Liver (tissue), 9 donors: ENCODE results near the gene ABHD14A. TPM values are rescaled to one million over a fixed set of nuclear protein-coding genes. Genes with fewer than 3 reads are reported as not detected.

Experiments used
- DNase-seq: peaks from one replicate; pipeline ENCODE4 v3.0.0-alpha.2; 2017; ENCODE audit warnings: low spot score
- H3K27ac ChIP-seq, 2 donors: one replicate each; pipeline ENCODE4 v1.7.0; 2013; ENCODE audit warnings: inconsistent platforms in 2 of 2, low read length in 2 of 2, control low read depth in 1 of 2, low read depth in 1 of 2, mild to moderate bottlenecking in 1 of 2
- H3K27me3 ChIP-seq, 4 donors: one replicate each; pipeline versions ENCODE4 v1.6.1 to v1.7.0; 2013; ENCODE audit warnings: low read length in 3 of 4, inconsistent platforms in 1 of 4, mild to moderate bottlenecking in 1 of 4, moderate library complexity in 1 of 4; ENCODE audit not compliant: control insufficient read depth in 4 of 4, insufficient read depth in 4 of 4
- H3K36me3 ChIP-seq, 4 donors: one replicate each; pipeline versions ENCODE4 v1.6.1 to v1.7.0; 2013; ENCODE audit warnings: low read length in 3 of 4, mild to moderate bottlenecking in 3 of 4, low read depth in 1 of 4, moderate library complexity in 1 of 4; ENCODE audit not compliant: control insufficient read depth in 4 of 4, insufficient read depth in 3 of 4
- H3K4me1 ChIP-seq, 4 donors: one replicate each; pipeline versions ENCODE4 v1.6.1 to v1.7.0; 2013; ENCODE audit warnings: low read length in 3 of 4, mild to moderate bottlenecking in 3 of 4, moderate library complexity in 1 of 4; ENCODE audit not compliant: control insufficient read depth in 4 of 4, insufficient read depth in 4 of 4
- H3K4me3 ChIP-seq, 3 donors: one replicate each; pipeline versions ENCODE4 v1.6.1 to v1.7.0; 2013; ENCODE audit warnings: low read length in 3 of 3, control low read depth in 1 of 3, low read depth in 1 of 3, mild to moderate bottlenecking in 1 of 3
- H3K9ac ChIP-seq, 2 donors: one replicate each; pipeline ENCODE4 v1.7.0; 2013; ENCODE audit warnings: low read length in 2 of 2, mild to moderate bottlenecking in 2 of 2, moderate library complexity in 2 of 2, control low read depth in 1 of 2, low read depth in 1 of 2
- H3K9me3 ChIP-seq, 4 donors: one replicate each; pipeline versions ENCODE4 v1.6.1 to v1.7.0; 2013; ENCODE audit warnings: low read length in 3 of 4; ENCODE audit not compliant: control insufficient read depth in 4 of 4
- EGR1 ChIP-seq, 2 donors: IDR thresholded peaks; 2 replicates each; pipeline ENCODE4 v1.6.1; 2016 to 2018; ENCODE audit warnings: antibody characterized with exemption in 2 of 2, low read depth in 2 of 2
- FOXA1 ChIP-seq: IDR thresholded peaks from 2 replicates; pipeline ENCODE4 v1.6.1; 2016; ENCODE audit warnings: antibody characterized with exemption
- FOXA2 ChIP-seq: IDR thresholded peaks from 2 replicates; pipeline ENCODE4 v1.6.1; 2016; ENCODE audit warnings: antibody characterized with exemption
- GABPA ChIP-seq, 2 donors: IDR thresholded peaks in 1 of 2; conservative IDR thresholded peaks in 1 of 2; 2 replicates each; pipeline ENCODE4 v1.6.1; 2016; ENCODE audit warnings: antibody characterized with exemption in 2 of 2, mild to moderate bottlenecking in 1 of 2, moderate library complexity in 1 of 2
- HNF4A ChIP-seq, 2 donors: conservative IDR thresholded peaks; 2 replicates each; pipeline ENCODE4 v1.6.1; 2016; ENCODE audit warnings: antibody characterized with exemption in 2 of 2, mild to moderate bottlenecking in 2 of 2
- HNF4G ChIP-seq: IDR thresholded peaks from 2 replicates; pipeline ENCODE4 v1.6.1; 2016; ENCODE audit warnings: antibody characterized with exemption
- JUND ChIP-seq, 2 donors: IDR thresholded peaks; 2 replicates each; pipeline ENCODE4 v1.6.1; 2016; ENCODE audit warnings: antibody characterized with exemption in 2 of 2
- NR2F2 ChIP-seq: IDR thresholded peaks from 2 replicates; pipeline ENCODE4 v1.6.1; 2016; ENCODE audit warnings: antibody characterized with exemption
- RAD21 ChIP-seq, 2 donors: IDR thresholded peaks; 2 replicates each; pipeline ENCODE4 v1.6.1; 2016; ENCODE audit warnings: antibody characterized with exemption in 2 of 2, mild to moderate bottlenecking in 2 of 2
- RXRA ChIP-seq, 2 donors: IDR thresholded peaks; 2 replicates each; pipeline ENCODE4 v1.6.1; 2017 to 2018; ENCODE audit warnings: antibody characterized with exemption in 2 of 2, mild to moderate bottlenecking in 1 of 2
- SP1 ChIP-seq: IDR thresholded peaks from 2 replicates; pipeline ENCODE4 v1.6.1; 2018; ENCODE audit warnings: antibody characterized with exemption, mild to moderate bottlenecking
- TAF1 ChIP-seq: conservative IDR thresholded peaks from 2 replicates; pipeline ENCODE4 v1.6.1; 2016; ENCODE audit warnings: antibody characterized with exemption, mild to moderate bottlenecking
- YY1 ChIP-seq: IDR thresholded peaks from 2 replicates; pipeline ENCODE4 v1.6.1; 2016; ENCODE audit warnings: antibody characterized with exemption, mild to moderate bottlenecking
- WGBS: extraction: QIAGEN DNeasy Blood & Tissue Kit; methylation state at CpG from one replicate; pipeline ENCODE4 v1.1.7; 2013; 5-methylcytosine and 5-hydroxymethylcytosine counted together
- polyA plus RNA-seq, 2 donors: library from polyadenylated mRNA; stranded (reverse) in 1 of 2; unstranded in 1 of 2; fragments of 200-250 nt in 1 of 2; fragments of >200 nt in 1 of 2; fragmentation: Nextera tagmentation in 1 of 2; extraction: Ambion mirVana in 1 of 2; gene quantifications; one replicate each; pipeline versions ENCODE4 v1.2.1 to v1.2.3, GENCODE V29; 2013 to 2015
- total RNA-seq, 2 donors: library from RNA; depleted of rRNA; stranded (reverse); fragments of >200 nt; gene quantifications; one replicate each; pipeline ENCODE4 v1.2.3, GENCODE V29; 2014
- TF ChIP-seq, protein P1 (sequence below): fragments of 150-350 bp; IDR thresholded peaks from 2 replicates; pipeline ENCODE4 v1.5.1; 2017; ENCODE audit warnings: improper control_type of control experiment, low read depth, low read length; ENCODE audit not compliant: missing input control
- TF ChIP-seq, protein P2 (sequence below): IDR thresholded peaks from 2 replicates; pipeline ENCODE4 v1.6.1; 2016; ENCODE audit warnings: antibody characterized with exemption
- TF ChIP-seq, protein P3 (sequence below): IDR thresholded peaks from 2 replicates; pipeline ENCODE4 v1.6.1; 2016; ENCODE audit warnings: antibody characterized with exemption, mild to moderate bottlenecking
- TF ChIP-seq, protein P4 (sequence below): IDR thresholded peaks from 2 replicates; pipeline ENCODE4 v1.6.1; 2016; ENCODE audit warnings: antibody characterized with exemption
- TF ChIP-seq, protein P5 (sequence below): IDR thresholded peaks from 2 replicates; pipeline ENCODE4 v1.6.1; 2016; ENCODE audit warnings: antibody characterized with exemption
- donor health status: healthy.
- donor health status: healthy.
- donor health status: healthy.
- donor health status: healthy.
- donor health status: healthy.

The ABHD14A gene
- total and polyA plus RNA-seq, 4 donors: 8.2 to 19.9 (median 13.4) TPM

DNA sequence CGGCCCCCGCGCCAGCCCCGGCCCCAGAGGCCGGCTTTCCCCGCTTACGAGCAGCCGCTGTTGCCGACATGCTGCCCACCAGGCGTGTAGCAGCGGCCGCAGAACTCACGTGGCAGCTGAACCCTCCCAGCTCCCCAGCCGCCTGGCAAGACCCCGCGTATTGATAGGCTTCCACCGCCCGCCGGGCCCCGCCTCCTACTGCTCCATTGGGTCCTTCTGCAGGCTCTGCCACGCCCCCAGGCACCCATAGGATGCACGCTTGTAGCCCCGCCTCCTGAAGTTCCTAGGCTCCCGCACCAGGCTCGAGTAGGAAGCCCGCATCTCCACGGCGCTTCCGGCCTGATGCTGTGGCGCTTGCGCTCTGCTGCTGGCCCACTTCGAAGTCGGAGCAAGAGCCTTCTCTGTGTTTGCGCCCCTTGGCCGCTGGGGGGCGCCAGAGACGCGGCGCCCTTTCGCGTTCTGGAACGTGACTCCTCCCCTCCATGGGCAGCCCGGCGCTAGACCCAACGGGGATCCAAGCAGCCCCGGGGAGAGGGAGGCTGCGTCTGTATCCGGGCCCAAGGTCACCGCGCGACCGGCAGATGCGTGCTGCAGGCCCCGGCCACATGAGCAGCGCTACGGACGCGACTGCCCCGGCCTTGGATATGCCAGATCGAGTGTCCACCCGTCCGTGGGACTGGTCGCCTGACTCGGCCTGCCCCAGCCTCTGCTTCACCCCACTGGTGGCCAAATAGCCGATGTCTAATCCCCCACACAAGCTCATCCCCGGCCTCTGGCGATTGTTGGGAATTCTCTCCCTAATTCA is 32.9 kb upstream of the ABHD14A start, which contains the start of the genes PARP3 and RRP9:
Gene PARP3, plus strand, starts transcription at position 566 of the 805 bp plus-strand sequence. CDS start 993 bp downstream, outside the sequence.
Gene RRP9, minus strand, starts transcription at position 107 of the 805 bp plus-strand sequence. Its CDS starts 37 bp downstream, at position 70.
- Histone ChIP-seq H3K4me3 (peak within 1 kb of the TSS; percentile 79 to 94 (median 81)), H3K9ac (peak within 1 kb of the TSS; percentile 58 to 70), H3K27ac (peak within 1 kb of the TSS; percentile 84 to 88), H3K36me3 (peaks cover 4 to 23% (median 14%) of the 10 kb centered on the region in 4 donors), H3K4me1 (peaks cover 10 to 31% (median 23%) of the 10 kb centered on the region in 4 donors), H3K9me3 (no peaks in the 10 kb centered on the region), H3K27me3 (no peaks in the 10 kb centered on the region)
- WGBS: under 1% methylated on average over 67 of the region's 67 CpGs
- DNase-seq: peak; percentile 98
- TF ChIP-seq FOXA1 (peak; percentile 60), NR2F2 (no peak), TAF1 (no peak), RXRA (IDR thresholded peaks at IDR 0.05) (no peak), HNF4G (no peak), HNF4A (conservative IDR thresholded peaks at IDR 0.05) (peak; percentile 54), YY1 (peak; percentile 92), FOXA2 (peak; percentile 35), RAD21 (IDR thresholded peaks at IDR 0.05) (peak; percentile 99), SP1 (peak; percentile 93), JUND (IDR thresholded peaks at IDR 0.05) (peak in 1 of 2 donors; percentile 51), EGR1 (IDR thresholded peaks at IDR 0.05; ENCODE audit: low read depth in 2 of 2) (peak; percentile 42 to 65), GABPA (IDR thresholded peaks at IDR 0.05 in 1 of 2, conservative IDR thresholded peaks at IDR 0.05 in 1 of 2) (peak in 1 of 2 donors; percentile 92)
- TF ChIP-seq, protein P1, sequence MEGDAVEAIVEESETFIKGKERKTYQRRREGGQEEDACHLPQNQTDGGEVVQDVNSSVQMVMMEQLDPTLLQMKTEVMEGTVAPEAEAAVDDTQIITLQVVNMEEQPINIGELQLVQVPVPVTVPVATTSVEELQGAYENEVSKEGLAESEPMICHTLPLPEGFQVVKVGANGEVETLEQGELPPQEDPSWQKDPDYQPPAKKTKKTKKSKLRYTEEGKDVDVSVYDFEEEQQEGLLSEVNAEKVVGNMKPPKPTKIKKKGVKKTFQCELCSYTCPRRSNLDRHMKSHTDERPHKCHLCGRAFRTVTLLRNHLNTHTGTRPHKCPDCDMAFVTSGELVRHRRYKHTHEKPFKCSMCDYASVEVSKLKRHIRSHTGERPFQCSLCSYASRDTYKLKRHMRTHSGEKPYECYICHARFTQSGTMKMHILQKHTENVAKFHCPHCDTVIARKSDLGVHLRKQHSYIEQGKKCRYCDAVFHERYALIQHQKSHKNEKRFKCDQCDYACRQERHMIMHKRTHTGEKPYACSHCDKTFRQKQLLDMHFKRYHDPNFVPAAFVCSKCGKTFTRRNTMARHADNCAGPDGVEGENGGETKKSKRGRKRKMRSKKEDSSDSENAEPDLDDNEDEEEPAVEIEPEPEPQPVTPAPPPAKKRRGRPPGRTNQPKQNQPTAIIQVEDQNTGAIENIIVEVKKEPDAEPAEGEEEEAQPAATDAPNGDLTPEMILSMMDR: peak; percentile 100
- TF ChIP-seq, protein P2, sequence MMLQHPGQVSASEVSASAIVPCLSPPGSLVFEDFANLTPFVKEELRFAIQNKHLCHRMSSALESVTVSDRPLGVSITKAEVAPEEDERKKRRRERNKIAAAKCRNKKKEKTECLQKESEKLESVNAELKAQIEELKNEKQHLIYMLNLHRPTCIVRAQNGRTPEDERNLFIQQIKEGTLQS: no peak
- TF ChIP-seq, protein P3, sequence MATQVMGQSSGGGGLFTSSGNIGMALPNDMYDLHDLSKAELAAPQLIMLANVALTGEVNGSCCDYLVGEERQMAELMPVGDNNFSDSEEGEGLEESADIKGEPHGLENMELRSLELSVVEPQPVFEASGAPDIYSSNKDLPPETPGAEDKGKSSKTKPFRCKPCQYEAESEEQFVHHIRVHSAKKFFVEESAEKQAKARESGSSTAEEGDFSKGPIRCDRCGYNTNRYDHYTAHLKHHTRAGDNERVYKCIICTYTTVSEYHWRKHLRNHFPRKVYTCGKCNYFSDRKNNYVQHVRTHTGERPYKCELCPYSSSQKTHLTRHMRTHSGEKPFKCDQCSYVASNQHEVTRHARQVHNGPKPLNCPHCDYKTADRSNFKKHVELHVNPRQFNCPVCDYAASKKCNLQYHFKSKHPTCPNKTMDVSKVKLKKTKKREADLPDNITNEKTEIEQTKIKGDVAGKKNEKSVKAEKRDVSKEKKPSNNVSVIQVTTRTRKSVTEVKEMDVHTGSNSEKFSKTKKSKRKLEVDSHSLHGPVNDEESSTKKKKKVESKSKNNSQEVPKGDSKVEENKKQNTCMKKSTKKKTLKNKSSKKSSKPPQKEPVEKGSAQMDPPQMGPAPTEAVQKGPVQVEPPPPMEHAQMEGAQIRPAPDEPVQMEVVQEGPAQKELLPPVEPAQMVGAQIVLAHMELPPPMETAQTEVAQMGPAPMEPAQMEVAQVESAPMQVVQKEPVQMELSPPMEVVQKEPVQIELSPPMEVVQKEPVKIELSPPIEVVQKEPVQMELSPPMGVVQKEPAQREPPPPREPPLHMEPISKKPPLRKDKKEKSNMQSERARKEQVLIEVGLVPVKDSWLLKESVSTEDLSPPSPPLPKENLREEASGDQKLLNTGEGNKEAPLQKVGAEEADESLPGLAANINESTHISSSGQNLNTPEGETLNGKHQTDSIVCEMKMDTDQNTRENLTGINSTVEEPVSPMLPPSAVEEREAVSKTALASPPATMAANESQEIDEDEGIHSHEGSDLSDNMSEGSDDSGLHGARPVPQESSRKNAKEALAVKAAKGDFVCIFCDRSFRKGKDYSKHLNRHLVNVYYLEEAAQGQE: peak; percentile 64
- TF ChIP-seq, protein P4, sequence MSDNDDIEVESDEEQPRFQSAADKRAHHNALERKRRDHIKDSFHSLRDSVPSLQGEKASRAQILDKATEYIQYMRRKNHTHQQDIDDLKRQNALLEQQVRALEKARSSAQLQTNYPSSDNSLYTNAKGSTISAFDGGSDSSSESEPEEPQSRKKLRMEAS: peak; percentile 97
- TF ChIP-seq, protein P5, sequence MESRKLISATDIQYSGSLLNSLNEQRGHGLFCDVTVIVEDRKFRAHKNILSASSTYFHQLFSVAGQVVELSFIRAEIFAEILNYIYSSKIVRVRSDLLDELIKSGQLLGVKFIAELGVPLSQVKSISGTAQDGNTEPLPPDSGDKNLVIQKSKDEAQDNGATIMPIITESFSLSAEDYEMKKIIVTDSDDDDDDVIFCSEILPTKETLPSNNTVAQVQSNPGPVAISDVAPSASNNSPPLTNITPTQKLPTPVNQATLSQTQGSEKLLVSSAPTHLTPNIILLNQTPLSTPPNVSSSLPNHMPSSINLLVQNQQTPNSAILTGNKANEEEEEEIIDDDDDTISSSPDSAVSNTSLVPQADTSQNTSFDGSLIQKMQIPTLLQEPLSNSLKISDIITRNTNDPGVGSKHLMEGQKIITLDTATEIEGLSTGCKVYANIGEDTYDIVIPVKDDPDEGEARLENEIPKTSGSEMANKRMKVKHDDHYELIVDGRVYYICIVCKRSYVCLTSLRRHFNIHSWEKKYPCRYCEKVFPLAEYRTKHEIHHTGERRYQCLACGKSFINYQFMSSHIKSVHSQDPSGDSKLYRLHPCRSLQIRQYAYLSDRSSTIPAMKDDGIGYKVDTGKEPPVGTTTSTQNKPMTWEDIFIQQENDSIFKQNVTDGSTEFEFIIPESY: no peak
